GM12891 (cell line): Measurements from ENCODE around the gene TMEM151A.

Experiments
- DNase-seq: peaks from one replicate; pipeline ENCODE4 v3.0.0; 2011; ENCODE audit warnings: low spot score; ENCODE audit not compliant: insufficient read length
- FAIRE-seq: peaks from 2 replicates; lab custom pipeline; 2011; peaks lifted over from hg19 to GRCh38; lab: Jason Lieb, UNC
- PAX5 ChIP-seq: IDR thresholded peaks from 2 replicates; pipeline ENCODE4 v1.6.1; 2011; ENCODE audit warnings: low read length, moderate library complexity, mild to moderate bottlenecking; ENCODE audit not compliant: insufficient read depth, severe bottlenecking
- POLR2A ChIP-seq: IDR thresholded peaks from 2 replicates; pipeline ENCODE4 v1.6.1; 2011; ENCODE audit warnings: low read depth, low read length, control low read depth
- POLR2AphosphoS5 ChIP-seq: IDR thresholded peaks from 2 replicates; pipeline ENCODE4 v1.6.1; 2011; ENCODE audit warnings: low read depth, low read length, control low read depth
- POU2F2 ChIP-seq: IDR thresholded peaks from 2 replicates; pipeline ENCODE4 v1.6.1; 2011; ENCODE audit warnings: low read depth, mild to moderate bottlenecking, control low read depth, low read length, moderate library complexity
- SPI1 ChIP-seq: IDR thresholded peaks from 2 replicates; pipeline ENCODE4 v1.6.1; 2011; ENCODE audit warnings: low read depth, low read length, control low read depth
- TAF1 ChIP-seq: IDR thresholded peaks from 2 replicates; pipeline ENCODE4 v1.6.1; 2011; ENCODE audit warnings: low read depth, low read length, control low read depth

The TMEM151A gene

DNA sequence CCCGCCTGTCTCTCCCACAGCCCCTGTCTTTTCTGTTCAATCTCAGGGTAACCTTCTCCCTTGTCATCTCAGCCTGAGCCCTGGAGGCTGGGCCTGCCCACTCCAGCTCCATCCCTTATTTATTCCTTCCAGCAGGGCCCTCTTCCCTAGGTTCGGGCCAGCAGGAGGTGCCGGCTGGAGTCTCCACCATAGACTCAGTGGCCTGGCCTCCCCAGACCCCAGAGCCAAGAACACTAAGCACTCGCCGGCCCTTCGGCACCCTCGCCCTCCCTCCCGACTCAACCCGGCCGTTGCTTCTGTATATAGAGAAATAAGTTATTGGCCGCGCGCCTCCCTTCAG is 24.7 kb upstream of the TMEM151A start:
- DNase-seq (no peak), FAIRE-seq (no peak)
- no peak for TF ChIP-seq SPI1
- no peak for TF ChIP-seq POLR2A
- TF ChIP-seq POU2F2, result no peak
- no peak for TF ChIP-seq TAF1
- no peak for TF ChIP-seq POLR2AphosphoS5
- TF ChIP-seq PAX5, result no peak

- peak; percentile 91 for DNase-seq
- peak; percentile 83 for FAIRE-seq
- peak; percentile 3; the same call in 1 of the 2 replicates for TF ChIP-seq POLR2A
- no peak for TF ChIP-seq POU2F2
These were observed 24.1 kb upstream of the TMEM151A start for GRCh38 chr11:66267379-66268243.

DNA sequence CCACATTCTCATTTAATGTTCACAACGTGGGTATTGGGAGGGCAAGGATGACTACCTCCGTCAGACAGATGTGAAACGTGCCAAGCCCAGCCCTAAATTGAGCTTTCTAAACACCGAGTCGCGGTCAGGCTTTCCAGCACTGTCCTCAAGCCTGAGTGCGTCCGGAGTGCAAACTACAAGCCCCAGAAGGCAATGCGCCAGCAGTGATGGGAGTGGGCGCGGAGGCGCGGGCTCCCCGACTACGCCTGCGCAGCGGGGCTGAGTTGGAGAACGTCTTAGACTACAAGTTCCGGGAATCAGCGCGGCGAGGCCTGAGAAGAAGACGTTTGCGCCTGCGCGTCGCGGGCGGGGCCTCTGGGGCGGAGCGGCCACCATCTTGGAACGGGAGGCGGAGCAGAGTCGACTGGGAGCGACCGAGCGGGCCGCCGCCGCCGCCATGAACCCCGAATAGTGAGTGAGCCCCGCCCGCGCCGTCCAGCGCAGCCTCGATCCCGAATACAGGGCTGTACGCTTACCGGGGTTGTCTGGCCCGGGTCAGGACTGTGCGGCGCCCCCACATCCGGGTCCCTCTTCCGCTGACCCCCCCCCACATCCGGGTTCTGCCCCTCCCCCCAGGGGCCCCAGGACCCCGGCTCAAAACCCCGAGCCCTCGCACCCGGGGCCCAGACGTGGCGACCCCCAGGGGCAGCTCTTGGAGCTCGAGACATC is 23.3 kb upstream of the TMEM151A start, which contains the start of gene RAB1B:
TSS of gene RAB1B (plus strand) at position 396 of the 708 bp plus-strand sequence. CDS start at position 437, 41 bp downstream.
- DNase-seq (peak; percentile 97), FAIRE-seq (peak; percentile 99)
- peak; percentile 63 for TF ChIP-seq TAF1
- peak; percentile 56 for TF ChIP-seq POLR2AphosphoS5
- peak; percentile 5 for TF ChIP-seq PAX5
- no peak for TF ChIP-seq POU2F2
- peak; percentile 74 for TF ChIP-seq POLR2A
- TF ChIP-seq SPI1, result no peak

GRCh38 chr11:66268952-66269905 is 22.5 kb upstream of the TMEM151A start:
- TF ChIP-seq SPI1 (no peak; the same call in none of the 2 replicates), TAF1 (no peak), POLR2A (no peak), POU2F2 (no peak), PAX5 (no peak), POLR2AphosphoS5 (no peak)
- FAIRE-seq (peak; percentile 79), DNase-seq (no peak)

DNA sequence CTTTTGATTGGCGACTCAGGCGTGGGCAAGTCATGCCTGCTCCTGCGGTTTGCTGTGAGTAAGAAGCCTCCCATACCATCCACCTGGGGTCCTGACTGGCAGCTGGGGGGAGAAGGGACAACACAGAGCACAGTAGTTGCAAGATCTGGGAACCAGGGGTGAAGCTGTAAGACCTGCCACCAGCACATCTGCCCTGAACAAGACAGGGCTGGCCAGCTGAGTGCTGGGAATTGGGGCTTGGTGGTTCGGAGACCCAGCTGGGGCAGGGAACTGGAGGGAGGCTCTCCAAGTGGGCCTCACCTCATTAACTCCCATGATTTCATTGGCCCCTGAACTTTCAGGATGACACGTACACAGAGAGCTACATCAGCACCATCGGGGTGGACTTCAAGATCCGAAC is 19.9 kb upstream of the TMEM151A start:
- FAIRE-seq, result no peak
- no peak for TF ChIP-seq POLR2A
- no peak for TF ChIP-seq POU2F2
- TF ChIP-seq POLR2AphosphoS5, result no peak
- no peak for TF ChIP-seq PAX5
- TF ChIP-seq TAF1, result no peak
- no peak for TF ChIP-seq SPI1

DNA sequence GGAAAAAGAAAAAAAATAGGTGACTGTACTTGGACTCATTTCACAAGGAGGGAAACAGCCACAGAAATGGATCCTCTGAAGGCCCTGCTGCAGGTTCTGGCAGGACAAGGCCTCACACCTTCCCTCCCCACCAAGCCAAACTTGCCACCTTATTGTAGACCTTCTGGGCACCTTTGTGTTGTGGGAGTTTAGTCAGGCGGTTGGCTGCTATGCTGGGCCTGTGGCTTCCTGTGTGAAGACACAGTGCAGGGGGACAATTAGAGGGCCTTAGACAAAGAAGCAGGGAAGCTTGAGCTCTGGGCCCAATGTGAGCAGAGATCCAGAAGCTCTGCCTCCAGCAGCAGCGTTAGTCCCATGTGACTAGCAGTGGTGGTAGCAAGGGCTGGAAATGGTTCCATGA is 19.1 kb upstream of the TMEM151A start:
- FAIRE-seq, result no peak
- no peak for DNase-seq
- TF ChIP-seq POLR2AphosphoS5, result no peak
- TF ChIP-seq TAF1, result no peak
- no peak for TF ChIP-seq POU2F2
- no peak for TF ChIP-seq SPI1
- no peak for TF ChIP-seq PAX5
- TF ChIP-seq POLR2A, result no peak

More for the DNA sequence above, 19.9 kb upstream of the TMEM151A start:
- no peak for DNase-seq

DNA sequence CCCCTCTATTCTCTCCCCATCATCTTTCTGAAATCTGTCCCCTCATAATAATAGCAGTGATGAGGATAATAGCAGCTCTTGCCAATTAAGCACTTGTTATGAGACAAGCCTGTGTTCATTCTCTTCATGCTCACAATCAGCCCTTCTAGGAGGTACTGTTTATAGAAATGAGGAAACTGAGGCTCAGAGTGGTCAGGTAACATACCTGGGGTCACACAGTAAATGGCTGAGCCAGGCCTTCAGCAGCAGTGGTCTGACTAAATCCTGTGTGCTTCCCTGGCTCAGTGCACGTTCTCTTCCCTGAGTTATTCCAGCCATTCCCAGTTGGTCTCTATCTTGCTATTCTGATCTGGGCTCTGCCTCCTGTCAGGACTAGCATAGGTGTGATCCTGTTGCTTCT is 17.5 kb upstream of the TMEM151A start:
- TF ChIP-seq SPI1 (no peak), POU2F2 (no peak), POLR2AphosphoS5 (no peak), PAX5 (no peak), TAF1 (no peak), POLR2A (no peak; the same call in 1 of the 2 replicates)
- FAIRE-seq, result no peak
- no peak for DNase-seq

DNA sequence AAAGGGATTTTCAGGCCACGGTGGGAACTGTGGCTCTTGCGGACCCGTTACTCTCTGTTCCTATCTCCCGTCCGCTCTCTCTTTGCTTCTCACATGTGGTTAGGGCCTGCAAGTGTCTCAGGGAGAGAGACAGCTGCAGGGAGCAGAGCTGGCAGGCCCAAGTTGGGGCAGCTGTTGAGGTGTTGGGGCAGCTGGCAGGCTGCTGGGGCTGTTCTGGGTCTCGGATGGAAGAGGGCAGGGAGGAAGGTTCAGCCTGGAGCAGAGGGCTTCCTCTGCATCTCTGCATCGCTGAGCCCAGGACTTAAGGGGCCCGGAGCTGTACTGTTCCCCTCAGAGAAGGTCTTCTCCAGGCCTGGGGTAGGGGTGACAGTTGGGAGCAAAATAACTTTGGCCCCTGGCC is 16.3 kb upstream of the TMEM151A start:
- FAIRE-seq (no peak), DNase-seq (no peak)
- TF ChIP-seq POLR2A, result no peak

DNA sequence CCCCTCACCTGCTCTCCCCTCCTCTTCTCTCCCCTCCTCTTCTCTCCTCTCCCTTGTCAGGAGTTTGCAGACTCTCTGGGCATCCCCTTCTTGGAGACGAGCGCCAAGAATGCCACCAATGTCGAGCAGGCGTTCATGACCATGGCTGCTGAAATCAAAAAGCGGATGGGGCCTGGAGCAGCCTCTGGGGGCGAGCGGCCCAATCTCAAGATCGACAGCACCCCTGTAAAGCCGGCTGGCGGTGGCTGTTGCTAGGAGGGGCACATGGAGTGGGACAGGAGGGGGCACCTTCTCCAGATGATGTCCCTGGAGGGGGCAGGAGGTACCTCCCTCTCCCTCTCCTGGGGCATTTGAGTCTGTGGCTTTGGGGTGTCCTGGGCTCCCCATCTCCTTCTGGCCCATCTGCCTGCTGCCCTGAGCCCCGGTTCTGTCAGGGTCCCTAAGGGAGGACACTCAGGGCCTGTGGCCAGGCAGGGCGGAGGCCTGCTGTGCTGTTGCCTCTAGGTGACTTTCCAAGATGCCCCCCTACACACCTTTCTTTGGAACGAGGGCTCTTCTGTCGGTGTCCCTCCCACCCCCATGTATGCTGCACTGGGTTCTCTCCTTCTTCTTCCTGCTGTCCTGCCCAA is 15.6 kb upstream of the TMEM151A start:
- TF ChIP-seq POLR2AphosphoS5, result no peak
- TF ChIP-seq PAX5, result no peak
- no peak for TF ChIP-seq POLR2A
- TF ChIP-seq TAF1, result no peak
- no peak for TF ChIP-seq POU2F2
- no peak for TF ChIP-seq SPI1
- FAIRE-seq, result no peak
- no peak for DNase-seq
